NCI-H1694 (cell line): ENCODE measurements around the gene XK.
"Not testable (repeated sequence)": the region's sequence is repeated elsewhere in the genome, so short reads cannot be mapped to it uniquely, and the experiment has no call there.

ENCODE experiments used
- DNase-seq: peaks from one replicate; lab custom pipeline; 2025; lab: John Stamatoyannopoulos, UW

XK gene

GRCh38 chrX:37754516-37754915 is 68.9 kb downstream of the XK start:
- DNase-seq = no peak

GRCh38 chrX:37755025-37755424 is 69.4 kb downstream of the XK start:
- DNase-seq = no peak

GRCh38 chrX:37757082-37757481 is 71.5 kb downstream of the XK start:
- DNase-seq = no peak

GRCh38 chrX:37759351-37759750 is 73.8 kb downstream of the XK start:
- no peak for DNase-seq

GRCh38 chrX:37759878-37760418 is 74.4 kb downstream of the XK start:
- DNase-seq = no peak

GRCh38 chrX:37763400-37763799 is 77.8 kb downstream of the XK start:
- no peak for DNase-seq

- DNase-seq = no peak
Observed at GRCh38 chrX:37765507-37765906, 79.9 kb downstream of the XK start.

- DNase-seq = no peak
Observed at GRCh38 chrX:37767430-37767829, 81.8 kb downstream of the XK start.

- DNase-seq = not testable (repeated sequence)
Observed at GRCh38 chrX:37768866-37769265, 83.3 kb downstream of the XK start.

GRCh38 chrX:37776283-37776986 is 90.8 kb downstream of the XK start:
- no peak for DNase-seq

- DNase-seq = no peak
Observed at GRCh38 chrX:37776987-37777325, 91.4 kb downstream of the XK start.

GRCh38 chrX:37779857-37780256 is 94.3 kb downstream of the XK start, which contains the start of gene CYBB:
Gene CYBB, plus strand, starts transcription at chrX:37780059. Its CDS starts 19 bp downstream, at chrX:37780078.
- DNase-seq = no peak

GRCh38 chrX:37781081-37781480 is 95.5 kb downstream of the XK start:
- no peak for DNase-seq
